ENCODE measurements around the gene STK32B.

DNA sequence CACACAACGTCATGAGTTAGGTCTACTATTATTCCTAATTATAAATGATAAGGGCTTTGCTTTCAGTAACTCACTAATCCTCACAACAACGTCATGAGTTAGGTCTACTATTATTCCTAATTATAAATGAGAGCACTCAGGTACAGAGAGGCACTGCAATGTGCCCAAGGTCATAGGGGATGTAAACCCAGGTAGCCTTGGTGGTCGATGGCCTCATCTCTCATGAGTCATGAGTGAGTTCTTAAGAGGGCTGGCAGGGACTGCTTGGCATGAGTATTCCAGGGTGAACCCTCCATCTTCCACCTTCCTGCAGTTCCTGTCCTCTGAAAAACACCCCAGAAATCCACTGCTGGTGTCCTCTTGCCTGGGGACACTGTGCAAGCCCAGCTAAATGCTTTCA lies 317.1 kb downstream of the STK32B start:
- TF ChIP-seq CEBPB (IDR thresholded peaks at IDR 0.05) (no peak), YY1 (IDR thresholded peaks at IDR 0.05; ENCODE audit: low read depth) (no peak), EGR1 (IDR thresholded peaks at IDR 0.05) (no peak), EP300 (IDR thresholded peaks at IDR 0.05; ENCODE audit: borderline replicate concordance) (no peak), NFIC (IDR thresholded peaks at IDR 0.05) (no peak), TAF1 (IDR thresholded peaks at IDR 0.05; ENCODE audit: low read depth) (no peak), TCF12 (IDR thresholded peaks at IDR 0.05; ENCODE audit: low read depth) (no peak), CREB1 (IDR thresholded peaks at IDR 0.05; ENCODE audit: low read depth) (no peak), ZBTB7A (IDR thresholded peaks at IDR 0.05; ENCODE audit: low read depth) (no peak), FOXM1 (IDR thresholded peaks at IDR 0.05; ENCODE audit: borderline replicate concordance, low read depth) (no peak)
- TF ChIP-seq, protein P1, sequence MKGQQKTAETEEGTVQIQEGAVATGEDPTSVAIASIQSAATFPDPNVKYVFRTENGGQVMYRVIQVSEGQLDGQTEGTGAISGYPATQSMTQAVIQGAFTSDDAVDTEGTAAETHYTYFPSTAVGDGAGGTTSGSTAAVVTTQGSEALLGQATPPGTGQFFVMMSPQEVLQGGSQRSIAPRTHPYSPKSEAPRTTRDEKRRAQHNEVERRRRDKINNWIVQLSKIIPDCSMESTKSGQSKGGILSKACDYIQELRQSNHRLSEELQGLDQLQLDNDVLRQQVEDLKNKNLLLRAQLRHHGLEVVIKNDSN (IDR thresholded peaks at IDR 0.05), result no peak
- TF ChIP-seq, protein P2, sequence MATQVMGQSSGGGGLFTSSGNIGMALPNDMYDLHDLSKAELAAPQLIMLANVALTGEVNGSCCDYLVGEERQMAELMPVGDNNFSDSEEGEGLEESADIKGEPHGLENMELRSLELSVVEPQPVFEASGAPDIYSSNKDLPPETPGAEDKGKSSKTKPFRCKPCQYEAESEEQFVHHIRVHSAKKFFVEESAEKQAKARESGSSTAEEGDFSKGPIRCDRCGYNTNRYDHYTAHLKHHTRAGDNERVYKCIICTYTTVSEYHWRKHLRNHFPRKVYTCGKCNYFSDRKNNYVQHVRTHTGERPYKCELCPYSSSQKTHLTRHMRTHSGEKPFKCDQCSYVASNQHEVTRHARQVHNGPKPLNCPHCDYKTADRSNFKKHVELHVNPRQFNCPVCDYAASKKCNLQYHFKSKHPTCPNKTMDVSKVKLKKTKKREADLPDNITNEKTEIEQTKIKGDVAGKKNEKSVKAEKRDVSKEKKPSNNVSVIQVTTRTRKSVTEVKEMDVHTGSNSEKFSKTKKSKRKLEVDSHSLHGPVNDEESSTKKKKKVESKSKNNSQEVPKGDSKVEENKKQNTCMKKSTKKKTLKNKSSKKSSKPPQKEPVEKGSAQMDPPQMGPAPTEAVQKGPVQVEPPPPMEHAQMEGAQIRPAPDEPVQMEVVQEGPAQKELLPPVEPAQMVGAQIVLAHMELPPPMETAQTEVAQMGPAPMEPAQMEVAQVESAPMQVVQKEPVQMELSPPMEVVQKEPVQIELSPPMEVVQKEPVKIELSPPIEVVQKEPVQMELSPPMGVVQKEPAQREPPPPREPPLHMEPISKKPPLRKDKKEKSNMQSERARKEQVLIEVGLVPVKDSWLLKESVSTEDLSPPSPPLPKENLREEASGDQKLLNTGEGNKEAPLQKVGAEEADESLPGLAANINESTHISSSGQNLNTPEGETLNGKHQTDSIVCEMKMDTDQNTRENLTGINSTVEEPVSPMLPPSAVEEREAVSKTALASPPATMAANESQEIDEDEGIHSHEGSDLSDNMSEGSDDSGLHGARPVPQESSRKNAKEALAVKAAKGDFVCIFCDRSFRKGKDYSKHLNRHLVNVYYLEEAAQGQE (IDR thresholded peaks at IDR 0.05; ENCODE audit: low read depth), result no peak
- TF ChIP-seq, protein P3, sequence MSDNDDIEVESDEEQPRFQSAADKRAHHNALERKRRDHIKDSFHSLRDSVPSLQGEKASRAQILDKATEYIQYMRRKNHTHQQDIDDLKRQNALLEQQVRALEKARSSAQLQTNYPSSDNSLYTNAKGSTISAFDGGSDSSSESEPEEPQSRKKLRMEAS (IDR thresholded peaks at IDR 0.05), result no peak

Data from Ishikawa (cell line).